VCaP (cell line): ENCODE measurements around the gene FUT8.

Experiments used
- H3K27ac ChIP-seq: fragments of 450-650 bp; 2 replicates; pipeline ENCODE4 v1.5.1; 2017
- CTCF ChIP-seq: fragments of 450-650 bp; conservative IDR thresholded peaks from 2 replicates; pipeline ENCODE4 v1.5.1; 2017; ENCODE audit warnings: mild to moderate bottlenecking, moderate library complexity

FUT8 gene

GRCh38 chr14:65784574-65784973 lies 372.0 kb downstream of the FUT8 start:
- TF ChIP-seq CTCF = no peak
- no peak overlapping the region for H3K27ac ChIP-seq

- no peak for TF ChIP-seq CTCF
- no peak overlapping the region for H3K27ac ChIP-seq
These were observed 374.9 kb downstream of the FUT8 start for GRCh38 chr14:65787461-65787860.

DNA sequence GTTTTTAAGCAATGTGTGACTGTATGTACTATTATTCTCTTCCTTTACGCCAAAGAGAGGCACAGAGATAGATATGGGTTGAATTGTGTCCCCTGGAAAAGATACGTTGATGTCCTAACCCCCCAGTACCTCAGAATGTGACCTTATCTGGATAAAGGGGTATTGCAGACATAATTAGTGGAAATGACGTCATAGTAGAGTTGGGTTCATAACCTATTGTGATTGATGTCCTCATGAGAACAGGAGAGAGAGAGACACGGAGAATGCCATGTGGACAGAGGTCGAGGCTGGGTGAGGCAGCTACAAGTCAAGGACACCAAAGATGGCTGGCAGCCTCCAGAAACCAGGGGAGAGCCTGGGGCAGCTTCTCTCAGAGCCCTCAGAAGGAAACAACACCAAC lies 376.3 kb downstream of the FUT8 start:
- H3K27ac ChIP-seq = no peak overlapping the region
- no peak for TF ChIP-seq CTCF

GRCh38 chr14:65789363-65789762 lies 376.8 kb downstream of the FUT8 start:
- no peak overlapping the region for H3K27ac ChIP-seq
- TF ChIP-seq CTCF = no peak

DNA sequence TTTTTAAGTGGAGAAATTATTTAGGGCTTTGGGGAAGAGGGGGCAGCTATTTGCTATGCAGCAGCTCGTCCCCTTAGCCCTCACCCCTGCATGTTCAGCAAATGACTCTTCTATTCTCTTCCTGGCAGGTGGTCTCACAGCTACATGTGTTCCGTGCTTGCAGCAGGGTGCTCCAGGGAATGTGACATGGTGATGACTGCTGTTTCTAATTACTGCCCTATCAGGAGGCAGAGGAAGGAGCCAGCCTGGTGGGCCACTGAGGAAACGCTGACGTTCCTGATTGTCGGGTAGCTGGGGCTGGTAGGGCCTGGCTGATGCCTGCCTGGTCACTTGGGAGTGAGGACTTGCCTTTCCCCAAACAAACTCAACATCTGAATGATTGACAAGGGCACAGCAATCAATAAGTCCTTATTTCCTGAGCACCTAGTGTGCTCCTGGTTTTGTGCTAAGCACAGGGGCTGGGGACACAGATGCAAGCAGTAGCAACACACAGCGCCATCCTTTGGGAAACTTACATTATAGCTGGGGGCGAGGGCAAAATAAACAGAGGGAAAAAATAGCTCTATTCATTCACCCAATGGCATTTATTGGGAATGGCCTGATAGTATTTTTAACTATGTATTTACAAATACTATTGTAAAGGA lies 377.8 kb downstream of the FUT8 start:
- TF ChIP-seq CTCF = no peak
- H3K27ac ChIP-seq = no peak overlapping the region

DNA sequence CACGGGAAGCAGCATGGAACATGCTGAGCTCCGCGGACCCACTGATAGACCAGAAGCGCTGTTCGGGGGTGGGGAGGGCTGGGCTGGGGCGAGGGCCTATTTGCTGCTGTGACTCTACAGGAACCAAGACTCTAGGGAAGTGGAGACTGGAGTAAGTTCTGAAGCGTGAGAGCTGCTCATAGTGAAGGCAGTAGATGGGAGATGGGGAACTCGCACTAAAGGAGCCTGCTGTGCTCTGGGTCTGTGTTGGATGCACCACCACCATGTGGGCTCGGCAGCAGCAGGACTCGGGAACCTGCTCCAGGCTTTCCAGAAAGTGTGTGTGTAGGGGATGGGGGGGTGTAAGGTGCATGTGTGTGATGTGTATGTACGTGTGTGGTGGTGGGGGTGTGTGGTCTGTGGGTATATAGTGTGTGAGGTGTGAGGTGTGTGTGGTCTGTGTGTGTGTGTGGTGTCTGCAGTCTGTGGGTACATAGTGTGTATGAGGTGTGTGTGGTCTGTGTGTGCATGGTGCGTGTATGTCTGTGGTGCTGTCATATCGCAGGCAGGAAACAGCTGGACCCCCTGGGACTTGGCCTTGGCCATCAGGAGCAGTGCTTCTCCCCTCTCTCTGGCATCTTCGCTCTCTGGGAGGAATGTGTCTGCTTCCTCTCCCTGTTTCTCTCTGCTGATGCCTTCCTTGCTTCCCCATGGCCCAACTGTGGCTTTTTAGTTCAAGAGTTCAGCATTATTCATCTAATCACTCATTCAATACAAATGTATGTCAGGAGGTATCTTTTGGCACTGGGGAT lies 378.9 kb downstream of the FUT8 start:
- no peak overlapping the region for H3K27ac ChIP-seq
- TF ChIP-seq CTCF = no peak

GRCh38 chr14:65792208-65792905 lies 379.8 kb downstream of the FUT8 start:
- no peak for TF ChIP-seq CTCF
- H3K27ac ChIP-seq = no peak overlapping the region
